SU-DHL-6 (cell line): ENCODE results near the gene EGFL8.

Experiments used
- H2AFZ ChIP-seq: fragments of 200-600 bp; sonication (generic); 2 replicates; pipeline ENCODE4 v1.6.1; 2014; ENCODE audit warnings: low read depth, mild to moderate bottlenecking, moderate library complexity, mixed read lengths, antibody characterized with exemption, low read length; ENCODE audit not compliant: severe bottlenecking
- H3F3A ChIP-seq: fragments of 200-600 bp; shearing (Covaris generic); 2 replicates; pipeline ENCODE4 v1.6.0; 2016; ENCODE audit warnings: antibody characterized with exemption, mild to moderate bottlenecking; ENCODE audit not compliant: insufficient read depth
- H3K27ac ChIP-seq: fragments of 200-600 bp; sonication (generic); 2 replicates; pipeline ENCODE4 v1.5.1; 2016; ENCODE audit warnings: low read depth, mild to moderate bottlenecking, low read length, moderate library complexity, mixed read lengths
- H3K27me3 ChIP-seq: fragments of 200-600 bp; sonication (generic), shearing (Covaris generic); 2 replicates; pipeline ENCODE4 v1.6.0; 2014; ENCODE audit warnings: mild to moderate bottlenecking, low read length
- H3K36me3 ChIP-seq: fragments of 200-600 bp; sonication (generic); 2 replicates; pipeline ENCODE4 v1.6.1; 2014; ENCODE audit warnings: mild to moderate bottlenecking, low read length, mixed read lengths
- H3K4me2 ChIP-seq: fragments of 300-600, 200-600 bp; shearing (Covaris generic), sonication (generic); 2 replicates; pipeline ENCODE4 v1.6.0; 2014; ENCODE audit warnings: low read length, low read depth, mild to moderate bottlenecking; ENCODE audit not compliant: poor library complexity, severe bottlenecking
- H3K4me3 ChIP-seq: fragments of 200-600 bp; sonication (generic); 2 replicates; pipeline ENCODE4 v1.5.1; 2014; ENCODE audit warnings: antibody characterized with exemption, low read length, mild to moderate bottlenecking, mixed read lengths; ENCODE audit not compliant: insufficient read depth, poor library complexity, severe bottlenecking
- H3K79me2 ChIP-seq: fragments of 200-600 bp; sonication (generic); 2 replicates; pipeline ENCODE4 v1.6.1; 2014; ENCODE audit warnings: mild to moderate bottlenecking, low read length, moderate library complexity; ENCODE audit not compliant: insufficient read depth
- H3K9ac ChIP-seq: fragments of 200-600 bp; sonication (generic); 2 replicates; pipeline ENCODE4 v1.7.0; 2014; ENCODE audit warnings: mild to moderate bottlenecking, low read length
- H3K9me2 ChIP-seq: fragments of 200-600 bp; sonication (generic); replicated peaks from 2 replicates; pipeline ENCODE4 v1.6.1; 2014; ENCODE audit warnings: low read length; ENCODE audit not compliant: insufficient read depth
- H3K9me3 ChIP-seq: fragments of 200-600 bp; sonication (generic); 2 replicates; pipeline ENCODE4 v1.6.1; 2014; ENCODE audit warnings: low read length, mixed read lengths; ENCODE audit not compliant: insufficient read depth
- H4K20me1 ChIP-seq: fragments of 200-600 bp; sonication (generic); 2 replicates; pipeline ENCODE4 v1.6.1; 2014; ENCODE audit warnings: low read depth, mild to moderate bottlenecking, antibody characterized with exemption, low read length, moderate library complexity, mixed read lengths
- EZH2phosphoT487 ChIP-seq: fragments of 200-600 bp; sonication (generic), shearing (Covaris generic); conservative IDR thresholded peaks from 2 replicates; pipeline ENCODE4 v1.6.1; 2018; ENCODE audit warnings: mild to moderate bottlenecking, antibody characterized with exemption, low read length, moderate library complexity, mixed read lengths
- TF ChIP-seq, protein P1 (sequence below): fragments of 200-600 bp; sonication (generic); IDR thresholded peaks from one replicate; pipeline ENCODE4 v1.5.1; 2017; ENCODE audit warnings: antibody characterized with exemption, mild to moderate bottlenecking, low read length, moderate library complexity; ENCODE audit not compliant: insufficient read depth, poor library complexity, severe bottlenecking

EGFL8 gene

DNA sequence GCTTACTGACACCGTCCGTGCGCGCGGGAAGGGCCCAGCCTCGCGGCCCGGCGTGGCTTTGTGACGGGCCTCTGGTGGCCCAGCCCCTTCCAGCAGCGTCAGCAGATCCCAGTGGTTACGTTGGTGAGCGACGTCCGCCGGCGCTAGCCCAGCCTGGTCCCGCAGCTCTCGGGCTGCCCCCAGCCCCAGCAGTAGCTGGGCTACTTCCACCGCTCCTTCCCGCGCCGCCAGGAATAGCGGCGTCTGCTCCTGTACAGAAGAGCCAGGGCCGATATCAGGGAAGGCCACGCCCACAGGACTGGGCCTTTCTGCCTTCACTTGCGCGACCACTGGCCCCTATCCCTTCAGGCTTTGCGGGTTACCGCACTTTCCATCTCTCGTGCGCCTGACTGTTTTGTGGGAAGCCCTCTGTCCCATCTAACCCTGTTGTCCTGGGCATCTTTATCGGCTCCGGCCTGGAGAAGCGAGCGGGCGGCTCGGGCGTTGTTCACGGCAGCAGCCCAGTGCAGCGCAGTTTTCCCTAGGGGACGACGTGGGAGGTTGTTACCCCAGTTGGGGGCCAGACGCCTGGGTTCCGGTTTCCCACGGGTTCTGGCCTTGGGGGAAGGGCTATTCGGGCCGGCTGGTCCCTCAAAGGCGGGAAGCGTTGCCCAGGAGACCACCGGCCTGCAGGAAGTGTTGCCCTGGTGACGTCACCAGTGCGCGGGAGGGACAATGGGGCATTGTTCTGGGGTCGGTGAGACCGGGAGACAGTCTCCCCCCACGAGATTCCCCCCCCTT is 31.7 kb downstream of the EGFL8 start:
- Histone ChIP-seq H3K9me3 (no peaks in the 10 kb centered on the region), H3K9ac (peak overlapping the region; percentile 71), H3K4me3 (peak overlapping the region; percentile 62), H4K20me1 (no peaks in the 10 kb centered on the region), H3K27ac (peak overlapping the region; percentile 55), H3K9me2 (no peaks in the 10 kb centered on the region), H3K4me2 (peak overlapping the region; percentile 72), H3F3A (peaks cover 43% of the 10 kb centered on the region), H3K36me3 (no peaks in the 10 kb centered on the region), H3K79me2 (peaks cover 13% of the 10 kb centered on the region), H2AFZ (peak overlapping the region; percentile 16), H3K27me3 (no peaks in the 10 kb centered on the region)
- TF ChIP-seq EZH2phosphoT487, result no peak
- TF ChIP-seq, protein P1, sequence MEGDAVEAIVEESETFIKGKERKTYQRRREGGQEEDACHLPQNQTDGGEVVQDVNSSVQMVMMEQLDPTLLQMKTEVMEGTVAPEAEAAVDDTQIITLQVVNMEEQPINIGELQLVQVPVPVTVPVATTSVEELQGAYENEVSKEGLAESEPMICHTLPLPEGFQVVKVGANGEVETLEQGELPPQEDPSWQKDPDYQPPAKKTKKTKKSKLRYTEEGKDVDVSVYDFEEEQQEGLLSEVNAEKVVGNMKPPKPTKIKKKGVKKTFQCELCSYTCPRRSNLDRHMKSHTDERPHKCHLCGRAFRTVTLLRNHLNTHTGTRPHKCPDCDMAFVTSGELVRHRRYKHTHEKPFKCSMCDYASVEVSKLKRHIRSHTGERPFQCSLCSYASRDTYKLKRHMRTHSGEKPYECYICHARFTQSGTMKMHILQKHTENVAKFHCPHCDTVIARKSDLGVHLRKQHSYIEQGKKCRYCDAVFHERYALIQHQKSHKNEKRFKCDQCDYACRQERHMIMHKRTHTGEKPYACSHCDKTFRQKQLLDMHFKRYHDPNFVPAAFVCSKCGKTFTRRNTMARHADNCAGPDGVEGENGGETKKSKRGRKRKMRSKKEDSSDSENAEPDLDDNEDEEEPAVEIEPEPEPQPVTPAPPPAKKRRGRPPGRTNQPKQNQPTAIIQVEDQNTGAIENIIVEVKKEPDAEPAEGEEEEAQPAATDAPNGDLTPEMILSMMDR, result no peak

DNA sequence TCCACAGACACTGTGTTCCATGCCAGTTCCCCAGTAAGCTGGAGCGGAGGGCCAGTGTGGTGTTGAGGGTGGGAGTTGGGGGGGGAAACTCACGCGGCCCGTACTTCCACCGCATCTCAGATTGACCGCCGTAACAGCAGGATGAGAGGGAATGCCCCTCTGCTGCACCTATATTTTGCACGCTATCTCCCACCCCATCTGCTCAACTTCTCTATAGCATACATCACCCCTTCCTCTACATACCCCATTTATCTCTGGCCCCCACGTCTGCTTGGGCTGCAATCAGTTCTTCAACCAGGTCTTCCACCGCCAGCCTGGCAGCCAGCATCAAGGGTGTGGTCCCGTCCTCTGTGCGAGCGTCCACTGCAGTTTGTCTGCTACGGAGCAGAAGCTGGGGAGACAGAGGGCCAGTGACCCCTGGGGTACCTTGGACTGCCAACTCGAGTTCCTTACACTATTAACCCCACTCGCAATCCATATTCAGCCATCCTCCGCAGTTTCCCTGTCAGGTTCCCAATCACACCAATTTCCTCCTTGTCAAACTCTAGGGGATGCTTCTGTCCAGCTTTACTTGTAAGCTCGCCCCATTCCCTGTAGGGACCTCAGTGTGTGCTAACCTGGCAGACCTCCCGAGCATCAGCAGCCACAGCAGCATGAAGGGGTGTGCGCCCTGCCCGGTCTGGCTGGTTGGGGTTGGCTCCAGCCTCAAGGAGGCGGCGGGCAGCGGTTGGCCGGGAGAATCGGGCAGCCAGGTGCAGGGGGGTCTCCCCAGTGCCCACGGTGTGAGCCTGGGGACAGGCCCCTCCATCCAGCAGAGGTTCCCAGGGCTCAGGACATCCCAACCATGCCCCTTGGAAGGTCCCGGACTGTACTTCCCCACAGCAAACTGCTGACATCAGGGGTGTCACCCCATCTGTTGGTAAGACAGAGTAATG is 32.6 kb downstream of the EGFL8 start:
- Histone ChIP-seq H3K27me3 (no peaks in the 10 kb centered on the region), H3F3A (peaks cover 36% of the 10 kb centered on the region), H3K9me2 (no peaks in the 10 kb centered on the region), H3K36me3 (no peaks in the 10 kb centered on the region), H2AFZ (peak overlapping the region; percentile 16), H3K4me2 (peak overlapping the region; percentile 72), H3K79me2 (peaks cover 5% of the 10 kb centered on the region), H3K9me3 (no peaks in the 10 kb centered on the region), H3K9ac (peak overlapping the region; percentile 71), H4K20me1 (no peaks in the 10 kb centered on the region), H3K4me3 (peak overlapping the region; percentile 62), H3K27ac (no peak overlapping the region)
- TF ChIP-seq, protein P1, result no peak
- no peak for TF ChIP-seq EZH2phosphoT487

DNA sequence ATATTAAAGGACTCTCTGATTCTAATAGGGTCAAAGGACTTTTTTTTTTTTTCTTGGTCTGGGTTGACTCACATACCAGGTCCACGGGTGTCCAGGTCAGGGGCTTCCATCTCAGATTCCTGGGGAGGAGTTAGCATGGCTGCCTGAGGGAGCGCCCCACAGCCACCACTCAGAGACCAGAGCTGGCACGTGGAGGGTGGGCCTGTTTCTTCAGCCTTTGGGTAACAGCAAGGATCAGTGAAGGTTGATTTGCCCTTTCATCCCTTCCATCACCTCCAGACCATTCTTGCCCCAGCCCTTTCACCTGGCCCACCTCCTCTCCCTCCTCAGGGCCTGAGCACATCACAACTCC is 33.9 kb downstream of the EGFL8 start:
- H3K9me2 ChIP-seq, result no peaks in the 10 kb centered on the region
- peaks cover 31% of the 10 kb centered on the region for H3F3A ChIP-seq
- H3K27me3 ChIP-seq, result no peaks in the 10 kb centered on the region
- H3K4me3 ChIP-seq, result no peak overlapping the region
- H2AFZ ChIP-seq, result no peak overlapping the region
- no peak overlapping the region for H3K4me2 ChIP-seq
- no peak for TF ChIP-seq EZH2phosphoT487
- H3K27ac ChIP-seq, result no peak overlapping the region
- H3K36me3 ChIP-seq, result no peaks in the 10 kb centered on the region
- no peaks in the 10 kb centered on the region for H3K9me3 ChIP-seq
- H3K9ac ChIP-seq, result no peak overlapping the region
- no peaks in the 10 kb centered on the region for H3K79me2 ChIP-seq
- no peaks in the 10 kb centered on the region for H4K20me1 ChIP-seq

DNA sequence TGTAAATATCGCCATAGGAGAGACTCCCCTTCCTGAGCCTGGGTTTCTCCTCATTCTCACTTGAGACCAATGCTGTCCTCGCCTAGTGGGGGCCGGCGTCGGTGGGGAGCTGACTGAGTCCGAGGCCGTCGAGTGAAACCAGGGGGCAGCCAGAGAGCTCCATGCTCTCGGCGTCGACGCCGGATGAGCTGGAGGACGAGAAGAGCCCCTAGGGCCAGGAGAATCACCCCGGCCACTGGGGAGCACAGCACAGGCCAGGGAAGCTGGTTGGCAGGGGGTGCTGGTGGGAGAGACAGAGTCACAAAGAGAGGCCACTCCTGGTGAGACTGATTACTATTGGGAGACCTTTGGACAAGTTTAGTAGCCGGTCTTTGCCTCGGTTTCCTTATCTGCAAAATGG is 34.5 kb downstream of the EGFL8 start:
- Histone ChIP-seq H3K9me3 (no peaks in the 10 kb centered on the region), H3K36me3 (no peaks in the 10 kb centered on the region), H2AFZ (no peak overlapping the region), H3K9ac (no peak overlapping the region), H3K27me3 (no peaks in the 10 kb centered on the region), H3K4me3 (no peak overlapping the region), H3K4me2 (no peak overlapping the region), H4K20me1 (no peaks in the 10 kb centered on the region), H3K27ac (no peak overlapping the region), H3K9me2 (no peaks in the 10 kb centered on the region), H3K79me2 (no peaks in the 10 kb centered on the region), H3F3A (peaks cover 25% of the 10 kb centered on the region)
- TF ChIP-seq, protein P1, result no peak
- no peak for TF ChIP-seq EZH2phosphoT487
